ENCODE data around the gene C15orf39. TPM values are rescaled to one million over a fixed set of nuclear protein-coding genes. Genes with fewer than 3 reads are reported as not detected.

Gene C15orf39
- total and polyA plus RNA-seq, 2 of the 13 experiments (the other 11 are each of a cell fraction or from before 2014, with no cell fraction given): 6.2 to 13.5 TPM

Small RNA genes within 50 kb of the gene (small RNA-seq; reads per million reads assigned to genes)
- gene AC068338.1 (ENCODE audit: insufficient read depth in 2 of 3, insufficient read length in 3 of 3, low read depth in 2 of 3, low replicate concordance in 1 of 3): 0 reads per million in 3 experiments

Other genes with a start within 250 kb of the C15orf39 start
- gene RPP25, start 245.1 kb upstream of the C15orf39 start, total RNA-seq (2016; rRNA removed; fragmentation: Illumina TruSeq; extraction: Trizol): 0.08 and 0.11 TPM in 2 replicates
- gene RPP25, start 245.1 kb upstream of the C15orf39 start, polyA plus RNA-seq (2011; rRNA removed): 0.04 and 0.05 TPM in 2 replicates
- 31.1 and 34.3 TPM in 2 replicates for gene SCAMP5, start 206.3 kb upstream of the C15orf39 start, total RNA-seq (2016; rRNA removed; fragmentation: Illumina TruSeq; extraction: Trizol)
- 49.0 and 58.1 TPM in 2 replicates for gene SCAMP5, start 206.3 kb upstream of the C15orf39 start, polyA plus RNA-seq (2011; rRNA removed)
- 9.9 and 12.3 TPM in 2 replicates for gene PPCDC, start 178.3 kb upstream of the C15orf39 start, total RNA-seq (2016; rRNA removed; fragmentation: Illumina TruSeq; extraction: Trizol)
- 12.8 and 13.9 TPM in 2 replicates for gene PPCDC, start 178.3 kb upstream of the C15orf39 start, polyA plus RNA-seq (2011; rRNA removed)
- not detected in 2 replicates for gene GOLGA6C, start 56.5 kb downstream of the C15orf39 start, total RNA-seq (2016; rRNA removed; fragmentation: Illumina TruSeq; extraction: Trizol)
- not detected in 2 replicates for gene GOLGA6C, start 56.5 kb downstream of the C15orf39 start, polyA plus RNA-seq (2011; rRNA removed)
- not detected in 2 replicates for gene GOLGA6D, start 81.0 kb downstream of the C15orf39 start, total RNA-seq (2016; rRNA removed; fragmentation: Illumina TruSeq; extraction: Trizol)
- gene GOLGA6D, start 81.0 kb downstream of the C15orf39 start, polyA plus RNA-seq (2011; rRNA removed): 0.04 TPM in 1 of 2 replicates, not detected in the other
- 89.9 and 106 TPM in 2 replicates for gene COMMD4, start 134.2 kb downstream of the C15orf39 start, total RNA-seq (2016; rRNA removed; fragmentation: Illumina TruSeq; extraction: Trizol)
- 45.8 and 48.8 TPM in 2 replicates for gene COMMD4, start 134.2 kb downstream of the C15orf39 start, polyA plus RNA-seq (2011; rRNA removed)
- 3.7 and 10.4 TPM in 2 replicates for gene NEIL1, start 145.2 kb downstream of the C15orf39 start, total RNA-seq (2016; rRNA removed; fragmentation: Illumina TruSeq; extraction: Trizol)
- gene NEIL1, start 145.2 kb downstream of the C15orf39 start, polyA plus RNA-seq (2011; rRNA removed): 15.5 and 20.8 TPM in 2 replicates
- gene MAN2C1, start 166.7 kb downstream of the C15orf39 start, total RNA-seq (2016; rRNA removed; fragmentation: Illumina TruSeq; extraction: Trizol): 19.5 and 71.0 TPM in 2 replicates
- 62.6 and 75.6 TPM in 2 replicates for gene MAN2C1, start 166.7 kb downstream of the C15orf39 start, polyA plus RNA-seq (2011; rRNA removed)
- gene SIN3A, start 249.8 kb downstream of the C15orf39 start, total RNA-seq (2016; rRNA removed; fragmentation: Illumina TruSeq; extraction: Trizol): 16.1 and 26.8 TPM in 2 replicates
- 20.7 and 28.1 TPM in 2 replicates for gene SIN3A, start 249.8 kb downstream of the C15orf39 start, polyA plus RNA-seq (2011; rRNA removed)

Data from HepG2 (cell line).